ENCODE results near the gene ADD2. TPM values are rescaled to one million over a fixed set of nuclear protein-coding genes. Genes with fewer than 3 reads are reported as not detected.

Gene ADD2
- total and polyA plus RNA-seq, 2 donors (not counting 1 experiment from before 2014, with no cell fraction given) = 15.9 to 21.7 TPM

DNA sequence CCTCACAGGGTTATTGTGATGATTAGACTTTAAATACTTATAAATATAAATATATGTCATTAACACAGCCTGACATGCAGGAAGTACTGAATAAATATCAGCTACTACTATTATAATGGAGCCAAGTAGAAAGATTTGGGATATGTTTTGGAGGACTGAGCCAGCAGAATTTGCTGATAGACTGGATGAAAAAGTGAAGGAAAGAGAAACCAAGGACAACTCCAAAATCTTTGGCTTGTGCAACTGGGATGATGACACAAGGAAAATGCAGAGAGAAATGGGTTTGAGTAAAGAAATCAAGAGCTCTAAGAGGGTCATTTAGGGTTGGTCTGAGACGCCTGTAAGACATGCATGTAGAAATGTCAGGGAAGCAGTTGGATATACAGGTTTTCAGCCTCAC is 15.6 kb downstream of the ADD2 start:
- peaks cover 0 to 2% of the 10 kb centered on the region in 2 experiments for H3K36me3 ChIP-seq (replicated peaks in 1 of 2; ENCODE audit: control extremely low read depth in 1 of 2, control insufficient read depth in 1 of 2, extremely low read depth in 1 of 2, insufficient read depth in 2 of 2, low read length in 1 of 2)
- peaks cover 0 to under 1% (median 0%) of the 10 kb centered on the region in 3 donors for H3K9me3 ChIP-seq (ENCODE audit: control extremely low read depth in 1 of 3, control insufficient read depth in 2 of 3, insufficient read depth in 1 of 3, low read length in 2 of 3)
- Mint-ChIP-seq H3K27ac (no peak overlapping the region), H3K9me3 (ENCODE audit: insufficient read depth) (peaks cover under 1% of the 10 kb centered on the region), H3K4me1 (peaks cover 12% of the 10 kb centered on the region), H3K27me3 (peaks cover 5% of the 10 kb centered on the region), H3K4me3 (no peak overlapping the region)
- ATAC-seq (ENCODE audit: low read depth) (no peak), DNase-seq (no peak)
- POLR2A ChIA-PET = no interaction called here
- intact Hi-C loops (cut with micrococcal nuclease) = no loop called here
- CTCF ChIA-PET = interaction anchor here (0.9 kb wide), 1 partner anchor 18 kb away, joined by 3 read pairs; no protein-coding TSS in a partner anchor
- WGBS (ENCODE audit: insufficient coverage) = 100% methylated on average over 1 of the region's 1 CpG
- no peak overlapping the region for H3K4me3 ChIP-seq (ENCODE audit: control extremely low read depth in 1 of 5, extremely low read depth in 1 of 5, insufficient read depth in 1 of 5, low read depth in 2 of 5, low read length in 4 of 5)
- no peaks in the 10 kb centered on the region for H3K4me1 ChIP-seq (ENCODE audit: control insufficient read depth in 2 of 2, insufficient read depth in 2 of 2, low read length in 2 of 2)
- TF ChIP-seq CTCF (IDR thresholded peaks at IDR 0.05) = no peak
- TF ChIP-seq EZH2 (IDR thresholded peaks at IDR 0.05; ENCODE audit: borderline replicate concordance, insufficient read depth, low read depth, low read length, poor library complexity, severe bottlenecking) = no peak
- H2AFZ ChIP-seq (ENCODE audit: insufficient read depth, low read depth, low read length, poor library complexity, severe bottlenecking) = no peak overlapping the region
- H3K4me2 ChIP-seq (replicated peaks; ENCODE audit: low read depth, low read length, poor library complexity, severe bottlenecking) = no peak overlapping the region
- H3K27me3 ChIP-seq (replicated peaks in 1 of 4; ENCODE audit: control extremely low read depth in 1 of 4, control insufficient read depth in 3 of 4, insufficient read depth in 4 of 4, low read length in 3 of 4) = peaks cover 0 to 5% (median 0%) of the 10 kb centered on the region in 4 experiments
- peaks cover 34% of the 10 kb centered on the region for H3K79me2 ChIP-seq (ENCODE audit: control insufficient read depth, insufficient read depth, low read length)
- H3K9ac ChIP-seq (ENCODE audit: low read length) = no peak overlapping the region
- no peak overlapping the region for H3K27ac ChIP-seq (ENCODE audit: low read length in 2 of 2)
- peaks cover 62% of the 10 kb centered on the region for H4K20me1 ChIP-seq (ENCODE audit: control insufficient read depth, insufficient read depth, low read length, poor library complexity, severe bottlenecking)

DNA sequence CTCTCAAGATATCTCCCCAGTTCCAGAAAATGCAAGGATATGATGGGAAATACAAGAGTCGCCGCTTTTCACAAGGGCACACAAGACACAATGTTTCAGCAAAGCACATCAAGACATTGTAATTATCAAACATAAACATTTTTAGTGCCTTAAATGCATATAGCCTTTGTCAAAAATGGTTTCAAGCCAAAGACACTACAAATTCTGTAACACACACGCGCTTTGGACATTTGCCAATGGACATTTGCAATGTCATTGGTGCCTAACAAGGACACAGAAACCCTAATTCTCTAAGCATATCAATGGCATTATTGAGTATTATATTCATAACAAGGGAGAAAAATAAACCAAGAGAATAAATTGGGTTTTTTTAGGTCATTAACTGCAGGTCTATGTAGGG is 16.1 kb downstream of the ADD2 start:
- 100% methylated on average over 1 of the region's 4 CpGs for WGBS (ENCODE audit: insufficient coverage)
- Mint-ChIP-seq H3K27me3 (peaks cover 5% of the 10 kb centered on the region), H3K4me3 (no peak overlapping the region), H3K27ac (no peak overlapping the region), H3K9me3 (ENCODE audit: insufficient read depth) (peaks cover 3% of the 10 kb centered on the region), H3K4me1 (peaks cover 15% of the 10 kb centered on the region)
- DNase-seq = no peak
- H3K27ac ChIP-seq (ENCODE audit: low read length in 2 of 2) = no peak overlapping the region
- intact Hi-C loops (cut with micrococcal nuclease) = no loop called here
- H3K9me3 ChIP-seq (ENCODE audit: control extremely low read depth in 1 of 3, control insufficient read depth in 2 of 3, insufficient read depth in 1 of 3, low read length in 2 of 3) = peaks cover 0 to 5% (median 0%) of the 10 kb centered on the region in 3 donors
- H4K20me1 ChIP-seq (ENCODE audit: control insufficient read depth, insufficient read depth, low read length, poor library complexity, severe bottlenecking) = peaks cover 62% of the 10 kb centered on the region
- no peak overlapping the region for H3K9ac ChIP-seq (ENCODE audit: low read length)
- POLR2A ChIA-PET = no interaction called here
- H3K4me2 ChIP-seq (replicated peaks; ENCODE audit: low read depth, low read length, poor library complexity, severe bottlenecking) = no peak overlapping the region
- peaks cover 0 to 5% (median 0%) of the 10 kb centered on the region in 4 experiments for H3K27me3 ChIP-seq (replicated peaks in 1 of 4; ENCODE audit: control extremely low read depth in 1 of 4, control insufficient read depth in 3 of 4, insufficient read depth in 4 of 4, low read length in 3 of 4)
- H3K36me3 ChIP-seq (replicated peaks in 1 of 2; ENCODE audit: control extremely low read depth in 1 of 2, control insufficient read depth in 1 of 2, extremely low read depth in 1 of 2, insufficient read depth in 2 of 2, low read length in 1 of 2) = peaks cover 0 to 2% of the 10 kb centered on the region in 2 experiments
- CTCF ChIA-PET = interaction anchor here (0.9 to 1.0 kb wide), 2 partner anchors 16 to 19 kb away, joined by 3 read pairs; partner anchors contain the start of gene ADD2
- no peak overlapping the region for H3K4me3 ChIP-seq (ENCODE audit: control extremely low read depth in 1 of 5, extremely low read depth in 1 of 5, insufficient read depth in 1 of 5, low read depth in 2 of 5, low read length in 4 of 5)
- H2AFZ ChIP-seq (ENCODE audit: insufficient read depth, low read depth, low read length, poor library complexity, severe bottlenecking) = no peak overlapping the region
- TF ChIP-seq EZH2 (IDR thresholded peaks at IDR 0.05; ENCODE audit: borderline replicate concordance, insufficient read depth, low read depth, low read length, poor library complexity, severe bottlenecking) = no peak
- TF ChIP-seq CTCF (IDR thresholded peaks at IDR 0.05) = no peak
- no peaks in the 10 kb centered on the region for H3K4me1 ChIP-seq (ENCODE audit: control insufficient read depth in 2 of 2, insufficient read depth in 2 of 2, low read length in 2 of 2)
- ATAC-seq (ENCODE audit: low read depth) = no peak
- H3K79me2 ChIP-seq (ENCODE audit: control insufficient read depth, insufficient read depth, low read length) = peaks cover 33% of the 10 kb centered on the region

All from B cell (primary cell).